ENCODE results near the gene CLDN15. TPM values are rescaled to one million over a fixed set of nuclear protein-coding genes. Genes with fewer than 3 reads are reported as not detected.

The CLDN15 gene
- total RNA-seq, 1 donor from 2014 or later = 21.0 TPM

GRCh38 chr7:101251871-101252659 is 14.5 kb upstream of the CLDN15 start:
- H3K27me3 Mint-ChIP-seq = peaks cover 8% of the 10 kb centered on the region
- TF ChIP-seq CTCF (IDR thresholded peaks at IDR 0.05) = no peak
- peak overlapping the region; percentile 100 for H3K4me3 Mint-ChIP-seq
- DNase-seq = peak; percentile 98
- H3K4me1 Mint-ChIP-seq = peaks cover 29% of the 10 kb centered on the region
- intact Hi-C loops (cut with micrococcal nuclease) = loop anchor here (1.0 to 10.0 kb wide), 5 partner anchors 8 to 1750 kb away; partner anchors contain the start of genes COPS6, PPP1R35, ZKSCAN5 and ZNF3
- CTCF ChIA-PET = interaction anchor here (1.1 to 1.9 kb wide), 4 partner anchors 8 to 108 kb away, joined by 4 to 7 read pairs (median 6); no protein-coding TSS in a partner anchor
- ATAC-seq (ENCODE audit: low read depth) = peak; percentile 100
- no peaks in the 10 kb centered on the region for H3K9me3 Mint-ChIP-seq
- peak overlapping the region; percentile 96 for H3K27ac Mint-ChIP-seq
- H3K36me3 Mint-ChIP-seq (ENCODE audit: low read depth) = peaks cover 25% of the 10 kb centered on the region
- POLR2A ChIA-PET = interaction anchor here (0.6 to 3.8 kb wide), 15 partner anchors 8 to 1201 kb away, joined by 3 to 23 read pairs (median 4); partner anchors contain the start of genes AP1S1, CLDN15, IFT22 and PLOD3

- H3K4me1 Mint-ChIP-seq = peaks cover 35% of the 10 kb centered on the region
- ChIA-PET POLR2A (interaction anchor here (0.6 to 0.7 kb wide), 2 partner anchors 9 to 398 kb away, joined by 3 to 4 read pairs; no protein-coding TSS in a partner anchor), CTCF (no interaction called here)
- no peaks in the 10 kb centered on the region for H3K9me3 Mint-ChIP-seq
- peak overlapping the region; percentile 100 for H3K4me3 Mint-ChIP-seq
- no peaks in the 10 kb centered on the region for H3K27me3 Mint-ChIP-seq
- peak overlapping the region; percentile 46 for H3K27ac Mint-ChIP-seq
- ATAC-seq (ENCODE audit: low read depth) = no peak
- H3K36me3 Mint-ChIP-seq (ENCODE audit: low read depth) = peaks cover 30% of the 10 kb centered on the region
- no peak for DNase-seq
- no peak for TF ChIP-seq CTCF (IDR thresholded peaks at IDR 0.05)
- intact Hi-C loops (cut with micrococcal nuclease) = loop anchor here (5.0 to 10.0 kb wide), 3 partner anchors 816 to 1748 kb away; partner anchors contain the start of genes COPS6, PPP1R35, ZKSCAN5 and ZNF3
Measured at GRCh38 chr7:101250324-101250723, 12.7 kb upstream of the CLDN15 start.

- Mint-ChIP-seq H3K36me3 (ENCODE audit: low read depth) (peaks cover 35% of the 10 kb centered on the region), H3K27me3 (no peaks in the 10 kb centered on the region), H3K4me1 (peaks cover 52% of the 10 kb centered on the region), H3K4me3 (no peak overlapping the region), H3K9me3 (no peaks in the 10 kb centered on the region), H3K27ac (no peak overlapping the region)
- CTCF ChIA-PET = interaction anchor here (1.1 kb wide), 1 partner anchor 34 kb away, joined by 4 read pairs; no protein-coding TSS in a partner anchor
- intact Hi-C loops (cut with micrococcal nuclease) = no loop called here
- POLR2A ChIA-PET = no interaction called here
- no peak for DNase-seq
- no peak for ATAC-seq (ENCODE audit: low read depth)
- TF ChIP-seq CTCF (IDR thresholded peaks at IDR 0.05) = no peak
Measured at GRCh38 chr7:101248276-101248675, 10.7 kb upstream of the CLDN15 start.

GRCh38 chr7:101245147-101245668 is 7.6 kb upstream of the CLDN15 start:
- intact Hi-C loops (cut with micrococcal nuclease) = loop anchor here (2.0 kb wide), 3 partner anchors 38 to 76 kb away; partner anchors contain the start of gene IFT22
- ChIA-PET CTCF (interaction anchor here (0.9 to 4.9 kb wide), 4 partner anchors 28 to 106 kb away, joined by 3 to 55 read pairs (median 20); partner anchors contain the start of genes PLOD3 and ZNHIT1), POLR2A (interaction anchor here (0.6 to 3.0 kb wide), 4 partner anchors 28 to 1629 kb away, joined by 3 to 44 read pairs (median 6); partner anchors contain the start of genes PLOD3, SRRT, VGF and ZNHIT1)
- Mint-ChIP-seq H3K4me1 (peaks cover 46% of the 10 kb centered on the region), H3K27me3 (no peaks in the 10 kb centered on the region), H3K9me3 (no peaks in the 10 kb centered on the region), H3K4me3 (peak overlapping the region; percentile 95), H3K27ac (peak overlapping the region; percentile 95), H3K36me3 (ENCODE audit: low read depth) (peaks cover 35% of the 10 kb centered on the region)
- DNase-seq (no peak), ATAC-seq (ENCODE audit: low read depth) (no peak)
- TF ChIP-seq CTCF (IDR thresholded peaks at IDR 0.05) = no peak
